GM19324 (cell line): ENCODE measurements around the gene ADAMTS12.

ENCODE experiments used
- ATAC-seq: cut with Tn5 transposase; IDR thresholded peaks from one replicate; pipeline ENCODE4 v1.9.1; 2021; ENCODE audit warnings: mild to moderate bottlenecking, moderate library complexity; ENCODE audit not compliant: unreplicated experiment, low FRiP score

Gene ADAMTS12

GRCh38 chr5:33684496-33685159 lies 207.2 kb downstream of the ADAMTS12 start:
- no peak for ATAC-seq

GRCh38 chr5:33679791-33680190 lies 212.0 kb downstream of the ADAMTS12 start:
- ATAC-seq: no peak

GRCh38 chr5:33675958-33676464 lies 215.8 kb downstream of the ADAMTS12 start:
- peak; percentile 53 for ATAC-seq

GRCh38 chr5:33671700-33672291 lies 220.0 kb downstream of the ADAMTS12 start:
- ATAC-seq: no peak

GRCh38 chr5:33662722-33663427 lies 228.9 kb downstream of the ADAMTS12 start:
- no peak for ATAC-seq

- ATAC-seq: no peak
These were observed 232.1 kb downstream of the ADAMTS12 start for GRCh38 chr5:33659526-33660169.

- ATAC-seq: no peak
These were observed 233.9 kb downstream of the ADAMTS12 start for GRCh38 chr5:33657804-33658440.

GRCh38 chr5:33657176-33657575 lies 234.6 kb downstream of the ADAMTS12 start:
- no peak for ATAC-seq

GRCh38 chr5:33650911-33651310 lies 240.9 kb downstream of the ADAMTS12 start:
- ATAC-seq: no peak

- no peak for ATAC-seq
These were observed 242.0 kb downstream of the ADAMTS12 start for GRCh38 chr5:33649549-33650482.

- ATAC-seq: no peak
These were observed 249.9 kb downstream of the ADAMTS12 start for GRCh38 chr5:33641744-33642505.

- ATAC-seq: no peak
These were observed 252.3 kb downstream of the ADAMTS12 start for GRCh38 chr5:33639474-33639873.

- ATAC-seq: no peak
These were observed 254.8 kb downstream of the ADAMTS12 start for GRCh38 chr5:33637011-33637410.

GRCh38 chr5:33635582-33635981 lies 256.2 kb downstream of the ADAMTS12 start:
- no peak for ATAC-seq

GRCh38 chr5:33633699-33634098 lies 258.1 kb downstream of the ADAMTS12 start:
- no peak for ATAC-seq

GRCh38 chr5:33631786-33632185 lies 260.0 kb downstream of the ADAMTS12 start:
- ATAC-seq: peak; percentile 80

- ATAC-seq: no peak
These were observed 260.7 kb downstream of the ADAMTS12 start for GRCh38 chr5:33631139-33631538.

GRCh38 chr5:33629999-33630398 lies 261.8 kb downstream of the ADAMTS12 start:
- ATAC-seq: no peak

- ATAC-seq: no peak
These were observed 263.0 kb downstream of the ADAMTS12 start for GRCh38 chr5:33628796-33629195.
